ENCODE data around the gene NCR2. TPM values are rescaled to one million over a fixed set of nuclear protein-coding genes. Genes with fewer than 3 reads are reported as not detected.

The NCR2 gene
- total RNA-seq, 1 donor from 2014 or later, result not detected

- H3K4me1 ChIP-seq, result no peaks in the 10 kb centered on the region
- no peak for DNase-seq (ENCODE audit: low spot score in 2 of 2)
- TF ChIP-seq CTCF (IDR thresholded peaks at IDR 0.05), result no peak
- intact Hi-C loops (cut with DNase I), result no loop called here
- H3K27me3 ChIP-seq, result no peaks in the 10 kb centered on the region
- H3K9me3 ChIP-seq, result no peaks in the 10 kb centered on the region
- no peak overlapping the region for H3K27ac ChIP-seq
- H3K36me3 ChIP-seq, result no peaks in the 10 kb centered on the region
- no peak overlapping the region for H3K4me3 ChIP-seq
Observed at GRCh38 chr6:41386594-41386993, 51.2 kb downstream of the NCR2 start.

- H3K4me3 ChIP-seq, result no peak overlapping the region
- H3K27me3 ChIP-seq, result no peaks in the 10 kb centered on the region
- H3K36me3 ChIP-seq, result no peaks in the 10 kb centered on the region
- DNase-seq (ENCODE audit: low spot score in 2 of 2), result no peak
- no peak overlapping the region for H3K27ac ChIP-seq
- no peak for TF ChIP-seq CTCF (IDR thresholded peaks at IDR 0.05)
- intact Hi-C loops (cut with DNase I), result no loop called here
- peaks cover 0 to 3% of the 10 kb centered on the region in 2 donors for H3K9me3 ChIP-seq
- no peaks in the 10 kb centered on the region for H3K4me1 ChIP-seq
Observed at GRCh38 chr6:41392246-41392645, 56.8 kb downstream of the NCR2 start.

GRCh38 chr6:41396335-41396734 lies 60.9 kb downstream of the NCR2 start:
- no peak for TF ChIP-seq CTCF (IDR thresholded peaks at IDR 0.05)
- Histone ChIP-seq H3K9me3 (peaks cover 0 to 3% of the 10 kb centered on the region in 2 donors), H3K27ac (no peak overlapping the region), H3K36me3 (no peaks in the 10 kb centered on the region), H3K4me1 (no peaks in the 10 kb centered on the region), H3K4me3 (no peak overlapping the region), H3K27me3 (no peaks in the 10 kb centered on the region)
- no peak for DNase-seq (ENCODE audit: low spot score in 2 of 2)
- intact Hi-C loops (cut with DNase I), result no loop called here

GRCh38 chr6:41399424-41399823 lies 64.0 kb downstream of the NCR2 start:
- H3K4me1 ChIP-seq, result no peaks in the 10 kb centered on the region
- H3K4me3 ChIP-seq, result no peak overlapping the region
- TF ChIP-seq CTCF (IDR thresholded peaks at IDR 0.05), result no peak
- no peak for DNase-seq (ENCODE audit: low spot score in 2 of 2)
- H3K9me3 ChIP-seq, result peaks cover 0 to 3% of the 10 kb centered on the region in 2 donors
- H3K27ac ChIP-seq, result no peak overlapping the region
- intact Hi-C loops (cut with DNase I), result no loop called here
- no peaks in the 10 kb centered on the region for H3K36me3 ChIP-seq
- H3K27me3 ChIP-seq, result no peaks in the 10 kb centered on the region

Other genes with a start within 250 kb of the NCR2 start
- not detected for gene TREML1, start 181.3 kb upstream of the NCR2 start, total RNA-seq
- 0.43 TPM for gene TREM2, start 172.5 kb upstream of the NCR2 start, total RNA-seq
- not detected for gene TREML2, start 134.5 kb upstream of the NCR2 start, total RNA-seq
- gene TREML4, start 107.3 kb upstream of the NCR2 start, total RNA-seq, result not detected
- not detected for gene TREM1, start 48.9 kb upstream of the NCR2 start, total RNA-seq
- 19.5 TPM for gene FOXP4, start 210.8 kb downstream of the NCR2 start, total RNA-seq